Uterus (tissue), 2 donors: ENCODE data around the gene NEMF.

Source experiments
- CTCF ChIP-seq, 4 experiments: fragments of 200-600 bp in 2 of 4; fragments of 450-650 bp in 2 of 4; sonication (generic) in 2 of 4; IDR thresholded peaks; one replicate each; pipeline ENCODE4 v1.5.1; 2016 to 2019; ENCODE audit warnings: antibody characterized with exemption in 4 of 4, mild to moderate bottlenecking in 2 of 4, moderate library complexity in 1 of 4
- POLR2A ChIP-seq, 2 donors: fragments of 450-650 bp; IDR thresholded peaks; one replicate each; pipeline ENCODE4 v1.6.1; 2016; ENCODE audit warnings: antibody characterized with exemption in 2 of 2, mild to moderate bottlenecking in 1 of 2, moderate library complexity in 1 of 2

DNA sequence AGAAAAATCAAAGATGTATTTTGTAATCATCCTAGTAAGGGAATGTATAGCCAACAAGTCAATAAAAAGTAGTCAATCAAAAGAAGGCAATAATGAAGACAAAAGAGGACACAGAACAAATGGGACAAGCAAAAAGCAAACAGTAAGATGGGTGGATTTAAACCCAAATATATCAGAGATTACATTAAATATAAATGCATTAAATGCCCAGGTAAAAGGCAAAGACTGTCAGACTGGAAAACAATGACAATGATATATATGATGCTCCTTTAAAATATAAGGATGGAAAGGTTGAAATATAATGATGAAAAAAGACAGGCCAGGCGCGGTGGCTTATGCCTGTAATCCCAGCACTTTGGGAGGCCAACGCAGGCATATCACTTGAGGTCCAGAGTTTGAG lies 35.7 kb downstream of the NEMF start:
- no peak for TF ChIP-seq POLR2A (IDR thresholded peaks at IDR 0.05)
- TF ChIP-seq CTCF (IDR thresholded peaks at IDR 0.05), result no peak
